Measurements from ENCODE around the gene CLCN5. TPM values are rescaled to one million over a fixed set of nuclear protein-coding genes. Genes with fewer than 3 reads are reported as not detected.
A peak's percentile ranks its signal among the peaks of the same experiment; 100 is the strongest.

Gene CLCN5
- polyA plus RNA-seq, 6 donors from 2014 or later = 0.62 to 1.4 (median 0.98) TPM; not detected in 1

DNA sequence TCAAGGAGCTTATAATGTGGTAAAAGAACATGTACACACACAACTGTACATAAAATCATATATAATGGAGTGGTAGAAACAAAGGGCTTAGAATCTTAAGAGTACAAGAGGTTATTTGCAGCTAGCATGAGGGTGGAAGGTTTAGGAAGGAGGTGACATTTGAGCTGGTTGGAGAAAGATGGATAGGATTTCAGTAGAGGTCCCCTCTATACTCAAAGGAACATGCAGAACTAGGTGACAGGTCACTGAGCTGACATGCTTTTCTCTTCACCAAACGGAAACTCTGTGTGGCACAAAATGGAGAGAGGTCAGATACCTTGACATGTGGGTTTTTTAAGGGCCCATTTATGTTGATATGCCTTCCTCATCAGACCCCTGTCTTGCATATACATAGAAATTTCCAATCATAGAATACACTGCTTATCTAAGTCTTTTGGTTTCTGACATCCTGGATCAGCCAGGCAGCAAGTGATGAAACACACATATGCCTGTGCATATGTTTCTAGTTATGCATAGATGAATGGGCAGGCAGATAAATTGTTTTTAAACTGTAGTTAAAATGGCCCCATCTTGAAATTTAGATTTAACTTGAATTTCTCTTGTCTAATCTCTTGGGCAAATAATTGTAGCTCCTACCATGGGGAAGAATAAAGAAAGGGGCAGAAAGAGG is 29.3 kb downstream of the CLCN5 start:
- Mint-ChIP-seq H3K27ac (peak overlapping the region in 2 of 6 donors; percentile 69 to 89), H3K4me3 (no peak overlapping the region), H3K9me3 (no peaks in the 10 kb centered on the region), H3K36me3 (no peaks in the 10 kb centered on the region), H3K27me3 (no peaks in the 10 kb centered on the region), H3K4me1 (peaks cover 6 to 8% (median 7%) of the 10 kb centered on the region in 3 donors)
- no peak for ATAC-seq (ENCODE audit: low read depth in 2 of 2)
- no peak for DNase-seq

DNA sequence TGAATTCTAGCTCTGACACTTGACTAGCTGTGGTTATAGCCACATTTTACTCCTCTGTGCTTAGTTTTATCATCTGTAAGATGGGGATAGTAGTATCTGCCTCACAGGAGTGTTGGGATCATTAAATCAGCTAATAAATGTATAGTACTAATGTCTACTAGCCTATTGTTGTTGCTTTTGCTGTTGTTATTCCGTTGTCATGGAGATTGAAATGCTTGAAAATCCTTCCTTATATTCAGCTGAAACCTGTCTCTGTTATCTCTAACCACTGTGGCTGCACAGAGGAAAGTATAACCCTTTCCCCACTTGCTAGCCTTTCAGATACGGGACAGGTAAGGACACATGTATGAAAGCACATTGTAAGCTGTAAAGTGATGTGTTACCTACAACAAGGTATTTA is 33.9 kb downstream of the CLCN5 start:
- Mint-ChIP-seq H3K9me3 (no peaks in the 10 kb centered on the region), H3K36me3 (no peaks in the 10 kb centered on the region)

DNA sequence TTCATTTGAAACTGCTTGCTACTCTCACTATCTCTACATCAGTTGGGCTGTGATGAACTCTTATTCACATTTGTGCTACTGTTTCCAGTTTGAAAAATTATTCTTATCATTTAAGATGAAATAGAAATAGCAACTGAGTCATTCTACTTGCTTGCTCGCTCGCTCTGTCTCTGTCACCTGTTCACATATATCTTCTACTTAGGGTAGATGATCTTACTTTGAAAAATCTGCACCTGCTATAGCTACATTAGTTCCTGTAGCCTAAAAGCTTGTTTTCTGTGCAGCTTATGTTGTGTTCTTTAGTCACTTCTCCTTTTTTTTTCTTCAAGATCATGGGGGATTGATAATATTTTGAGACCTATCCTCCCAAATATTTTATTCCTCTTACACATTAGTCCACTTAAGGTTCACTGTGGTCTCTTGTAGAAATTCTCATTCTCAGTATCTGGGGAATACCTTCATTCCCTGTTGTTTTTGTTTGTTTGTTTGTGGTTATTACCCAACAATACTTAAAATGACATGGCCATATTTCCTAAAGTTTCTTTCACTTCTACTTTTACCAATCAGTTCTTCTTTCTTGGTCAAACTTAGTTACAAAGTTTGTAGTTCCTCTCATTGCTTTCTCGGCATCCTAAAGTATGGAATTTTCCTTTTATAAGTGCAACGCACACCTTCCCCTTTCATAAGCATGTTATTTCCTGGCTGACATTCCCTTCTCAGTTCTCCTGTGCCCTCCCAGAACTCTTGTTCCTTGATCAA is 36.5 kb downstream of the CLCN5 start:
- Mint-ChIP-seq H3K27me3 (no peaks in the 10 kb centered on the region), H3K27ac (peak overlapping the region in 2 of 6 donors; percentile 4 to 5), H3K36me3 (no peaks in the 10 kb centered on the region), H3K4me3 (no peak overlapping the region), H3K4me1 (no peaks in the 10 kb centered on the region), H3K9me3 (no peaks in the 10 kb centered on the region)
- peak; percentile 45 to 56 for ATAC-seq (ENCODE audit: low read depth in 2 of 2)
- DNase-seq = no peak

More for the DNA sequence above, 33.9 kb downstream of the CLCN5 start:
- Mint-ChIP-seq H3K4me3 (no peak overlapping the region), H3K4me1 (no peaks in the 10 kb centered on the region), H3K27ac (peak overlapping the region in 1 of 6 donors; percentile 3), H3K27me3 (no peaks in the 10 kb centered on the region)
- no peak for DNase-seq
- no peak for ATAC-seq (ENCODE audit: low read depth in 2 of 2)

DNA sequence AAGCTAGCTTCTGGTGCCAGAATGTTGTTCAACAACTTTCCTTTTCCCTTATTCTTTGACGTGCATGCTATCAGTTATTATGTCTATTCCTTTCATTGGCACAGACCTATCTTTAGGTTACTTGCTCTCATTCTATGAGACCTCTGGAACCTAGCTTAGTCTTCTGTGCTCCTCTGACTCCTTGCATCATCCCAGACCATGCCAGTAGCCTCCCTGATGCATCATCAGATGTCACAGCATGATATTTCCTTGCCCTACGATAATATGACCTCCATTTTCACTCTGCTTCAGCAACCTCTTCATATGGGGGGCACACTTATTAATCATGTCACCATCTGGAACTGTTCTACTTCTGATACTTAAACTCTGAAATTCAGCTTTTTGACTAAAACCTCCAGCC is 37.2 kb downstream of the CLCN5 start:
- no peak overlapping the region for H3K27ac Mint-ChIP-seq
- H3K9me3 Mint-ChIP-seq = no peaks in the 10 kb centered on the region
- no peaks in the 10 kb centered on the region for H3K4me1 Mint-ChIP-seq
- no peaks in the 10 kb centered on the region for H3K27me3 Mint-ChIP-seq
- ATAC-seq (ENCODE audit: low read depth in 2 of 2) (no peak), DNase-seq (no peak)
- no peak overlapping the region for H3K4me3 Mint-ChIP-seq
- H3K36me3 Mint-ChIP-seq = no peaks in the 10 kb centered on the region

DNA sequence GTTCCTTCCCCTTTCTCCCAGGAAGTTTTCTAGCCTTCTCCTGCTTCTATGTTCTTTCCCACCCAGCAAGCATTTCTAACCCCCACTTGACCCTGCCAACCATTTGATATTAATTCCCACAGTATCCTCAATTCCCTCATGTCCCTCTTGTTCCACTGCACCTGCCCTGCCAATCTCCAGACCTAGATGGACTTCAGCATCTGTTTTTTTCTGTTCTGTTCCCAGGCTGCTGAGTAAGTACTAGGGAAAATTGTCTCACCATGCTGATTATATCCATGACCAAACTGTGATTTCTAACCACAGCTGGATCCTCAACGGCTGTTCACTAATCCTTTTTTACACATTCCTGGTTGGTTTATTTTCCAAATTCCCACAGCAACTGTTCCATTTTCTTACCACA is 37.7 kb downstream of the CLCN5 start:
- no peak for DNase-seq
- Mint-ChIP-seq H3K4me3 (no peak overlapping the region), H3K27ac (no peak overlapping the region), H3K36me3 (no peaks in the 10 kb centered on the region), H3K9me3 (no peaks in the 10 kb centered on the region), H3K4me1 (no peaks in the 10 kb centered on the region), H3K27me3 (no peaks in the 10 kb centered on the region)
- ATAC-seq (ENCODE audit: low read depth in 2 of 2) = no peak

DNA sequence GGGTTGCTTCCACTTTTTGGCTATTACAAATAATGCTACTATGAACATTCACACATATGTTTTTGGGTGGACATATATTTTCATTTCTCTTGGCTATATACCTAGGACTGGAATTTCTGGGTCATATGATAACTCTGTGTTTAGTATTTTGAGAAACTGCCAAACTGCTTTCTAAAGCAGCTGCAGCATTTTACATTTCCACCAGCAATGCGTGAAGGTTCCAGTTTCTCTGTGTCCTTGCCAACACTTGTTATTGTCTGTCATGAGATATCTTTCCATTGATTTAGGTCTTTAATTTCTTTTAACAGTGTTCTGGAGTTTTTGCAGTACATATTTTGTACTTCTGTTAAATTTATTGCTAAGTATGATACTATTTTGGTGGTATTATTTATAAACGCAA is 48.3 kb downstream of the CLCN5 start:
- no peak overlapping the region for H3K27ac Mint-ChIP-seq
- H3K9me3 Mint-ChIP-seq = peaks cover 0 to 5% (median 0%) of the 10 kb centered on the region in 7 donors
- H3K36me3 Mint-ChIP-seq = peaks cover 0 to 4% of the 10 kb centered on the region in 2 donors
- H3K4me1 Mint-ChIP-seq = no peaks in the 10 kb centered on the region
- no peaks in the 10 kb centered on the region for H3K27me3 Mint-ChIP-seq
- no peak for ATAC-seq (ENCODE audit: low read depth in 2 of 2)
- no peak overlapping the region for H3K4me3 Mint-ChIP-seq
- no peak for DNase-seq

DNA sequence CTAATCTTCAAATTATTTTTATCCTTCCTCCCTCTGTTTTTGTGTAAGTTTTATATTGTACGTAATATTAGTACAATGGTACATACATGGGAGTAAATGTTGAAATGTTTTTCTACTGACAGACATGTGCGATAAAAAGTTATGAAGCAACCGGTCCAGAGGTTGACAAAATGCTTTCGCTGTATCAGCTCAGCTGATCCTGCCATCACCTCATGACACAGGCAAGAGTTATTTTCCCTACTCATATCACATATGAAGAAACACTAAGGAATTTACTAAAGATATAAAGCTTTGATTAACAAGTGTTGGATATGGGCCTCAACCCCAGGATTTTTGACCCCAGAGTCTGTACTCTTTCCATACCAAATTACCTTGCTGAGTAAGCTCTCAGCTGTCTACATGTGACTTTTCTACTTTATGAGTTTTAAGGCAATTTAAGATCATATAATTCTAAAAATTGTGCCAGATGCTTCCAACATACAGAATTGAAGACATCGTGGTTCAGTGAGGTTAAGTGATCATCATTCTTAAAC is 50.0 kb downstream of the CLCN5 start:
- H3K27me3 Mint-ChIP-seq = no peaks in the 10 kb centered on the region
- H3K9me3 Mint-ChIP-seq = peaks cover 0 to 5% (median 0%) of the 10 kb centered on the region in 7 donors
- no peak for DNase-seq
- no peak for ATAC-seq (ENCODE audit: low read depth in 2 of 2)
- no peak overlapping the region for H3K4me3 Mint-ChIP-seq
- H3K36me3 Mint-ChIP-seq = peaks cover 0 to 4% of the 10 kb centered on the region in 2 donors
- no peak overlapping the region for H3K27ac Mint-ChIP-seq
- peaks cover 0 to 2% (median 0%) of the 10 kb centered on the region in 3 donors for H3K4me1 Mint-ChIP-seq

DNA sequence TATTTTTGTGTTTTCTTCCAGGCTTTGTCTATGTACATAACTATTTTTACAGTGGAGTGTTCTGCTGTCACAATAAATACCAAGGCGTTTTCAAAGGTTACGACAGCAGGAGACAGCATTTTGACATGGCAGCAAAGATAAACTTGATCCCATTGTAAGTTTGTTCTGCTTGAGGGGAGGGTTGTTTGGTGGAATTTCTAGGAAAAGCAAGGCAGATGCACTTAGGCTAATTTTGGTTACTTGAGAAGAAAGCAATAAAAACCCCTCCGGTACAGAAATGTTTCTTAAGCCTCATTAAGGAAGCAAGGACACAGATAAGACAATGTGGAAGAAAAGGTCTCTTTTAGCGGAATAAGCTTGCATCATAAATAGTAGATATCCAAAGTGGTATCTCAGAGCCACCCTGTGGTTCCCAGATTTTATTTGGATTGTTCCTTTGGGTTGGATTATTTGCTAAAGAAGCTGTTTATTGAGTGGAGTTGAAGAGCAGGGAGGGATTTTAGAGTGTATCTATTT is 54.3 kb downstream of the CLCN5 start:
- H3K27ac Mint-ChIP-seq = no peak overlapping the region
- H3K27me3 Mint-ChIP-seq = no peaks in the 10 kb centered on the region
- H3K36me3 Mint-ChIP-seq = no peaks in the 10 kb centered on the region
- ATAC-seq (ENCODE audit: low read depth in 2 of 2) = no peak
- H3K4me3 Mint-ChIP-seq = peak overlapping the region in 1 of 8 donors; percentile 18
- peaks cover 0 to 2% (median 0%) of the 10 kb centered on the region in 3 donors for H3K4me1 Mint-ChIP-seq
- no peak for DNase-seq
- H3K9me3 Mint-ChIP-seq = peaks cover 0 to 5% (median 0%) of the 10 kb centered on the region in 7 donors

DNA sequence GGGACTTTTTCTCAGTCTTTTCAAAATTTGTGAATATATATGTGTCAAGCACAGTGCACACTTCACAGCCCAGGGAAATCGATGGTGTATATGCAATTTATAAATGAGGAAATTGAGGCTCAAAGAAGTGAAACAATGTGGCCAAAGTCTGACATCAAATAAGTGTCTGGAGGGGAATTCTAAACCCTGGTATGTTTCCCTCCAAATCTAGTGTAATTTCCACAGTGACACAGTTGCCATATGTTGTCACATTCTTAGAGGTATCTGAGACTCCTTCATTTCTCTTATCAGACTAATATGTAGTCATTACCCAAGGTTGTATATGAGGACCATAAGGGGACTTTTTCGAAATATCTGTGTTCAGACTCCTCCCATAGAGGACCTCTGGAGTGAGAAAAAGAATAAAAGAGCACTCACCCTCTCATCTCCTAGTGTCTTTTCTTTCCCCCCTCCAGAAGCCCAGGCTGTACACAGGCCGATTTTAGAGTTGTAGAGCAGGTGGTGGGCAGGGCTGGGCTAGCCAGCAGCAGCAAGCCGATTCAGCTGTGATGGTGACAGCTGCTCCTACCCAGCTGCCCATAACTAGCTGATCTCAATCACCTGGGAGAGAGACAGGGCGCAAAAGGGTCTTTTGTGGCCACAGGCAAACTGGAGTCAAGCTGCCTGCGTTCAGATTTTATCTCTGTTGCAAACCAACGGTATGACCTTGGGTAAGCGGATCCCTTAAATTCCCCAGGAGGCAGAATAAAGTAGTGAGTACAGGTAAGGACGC is 55.1 kb downstream of the CLCN5 start:
- no peaks in the 10 kb centered on the region for H3K36me3 Mint-ChIP-seq
- ATAC-seq (ENCODE audit: low read depth in 2 of 2) (peak; percentile 45 to 53), DNase-seq (no peak)
- H3K4me1 Mint-ChIP-seq = peaks cover 0 to 2% (median 0%) of the 10 kb centered on the region in 3 donors
- H3K27ac Mint-ChIP-seq = no peak overlapping the region
- no peaks in the 10 kb centered on the region for H3K27me3 Mint-ChIP-seq
- H3K4me3 Mint-ChIP-seq = no peak overlapping the region
- H3K9me3 Mint-ChIP-seq = peaks cover 0 to 5% (median 0%) of the 10 kb centered on the region in 7 donors

DNA sequence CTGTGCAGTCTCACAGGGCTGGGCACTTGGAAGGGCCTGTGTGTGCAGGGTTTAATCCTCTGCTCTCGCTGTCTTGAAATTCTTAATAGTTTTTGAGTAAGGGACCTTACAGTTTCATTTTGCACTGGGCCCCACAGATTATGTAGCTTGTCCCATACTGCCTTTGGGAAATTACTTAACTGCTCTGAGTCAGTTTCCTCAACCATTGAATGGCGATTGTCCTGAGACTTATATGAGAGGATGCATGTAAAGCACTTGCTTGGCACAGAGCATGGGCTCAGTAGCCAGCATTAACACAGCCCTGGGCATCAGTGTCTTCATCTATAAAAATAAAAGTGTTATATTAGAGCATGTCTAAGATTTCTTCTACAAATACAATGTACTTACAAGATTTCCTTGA is 55.8 kb downstream of the CLCN5 start:
- Mint-ChIP-seq H3K36me3 (no peaks in the 10 kb centered on the region), H3K4me1 (peaks cover 0 to 2% (median 0%) of the 10 kb centered on the region in 3 donors), H3K9me3 (peaks cover 0 to 5% (median 0%) of the 10 kb centered on the region in 7 donors), H3K4me3 (no peak overlapping the region), H3K27ac (peak overlapping the region in 2 of 6 donors; percentile 2 to 8), H3K27me3 (no peaks in the 10 kb centered on the region)
- DNase-seq (no peak), ATAC-seq (ENCODE audit: low read depth in 2 of 2) (no peak)

DNA sequence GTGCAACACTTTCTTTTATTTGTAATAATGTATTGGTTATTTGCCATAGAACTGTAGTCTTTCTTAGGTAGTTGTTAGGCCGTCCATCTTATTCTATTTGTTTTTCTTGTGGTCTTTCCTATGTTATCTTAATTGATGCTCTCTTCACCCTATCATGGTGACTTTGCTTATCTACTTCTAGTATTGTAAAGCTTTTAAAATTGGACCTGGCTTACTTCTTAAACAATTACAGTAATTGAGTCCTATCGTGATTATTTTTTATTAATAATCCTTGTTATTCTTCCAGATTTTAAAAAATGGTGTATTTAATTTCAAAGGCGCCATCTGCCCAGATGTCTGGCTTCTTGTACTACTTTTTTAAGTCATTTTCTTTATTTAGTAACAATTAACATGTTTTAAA is 63.7 kb downstream of the CLCN5 start:
- DNase-seq = no peak
- no peak for ATAC-seq (ENCODE audit: low read depth in 2 of 2)
- Mint-ChIP-seq H3K4me1 (no peaks in the 10 kb centered on the region), H3K4me3 (no peak overlapping the region), H3K27ac (no peak overlapping the region), H3K9me3 (no peaks in the 10 kb centered on the region), H3K27me3 (no peaks in the 10 kb centered on the region), H3K36me3 (no peaks in the 10 kb centered on the region)

DNA sequence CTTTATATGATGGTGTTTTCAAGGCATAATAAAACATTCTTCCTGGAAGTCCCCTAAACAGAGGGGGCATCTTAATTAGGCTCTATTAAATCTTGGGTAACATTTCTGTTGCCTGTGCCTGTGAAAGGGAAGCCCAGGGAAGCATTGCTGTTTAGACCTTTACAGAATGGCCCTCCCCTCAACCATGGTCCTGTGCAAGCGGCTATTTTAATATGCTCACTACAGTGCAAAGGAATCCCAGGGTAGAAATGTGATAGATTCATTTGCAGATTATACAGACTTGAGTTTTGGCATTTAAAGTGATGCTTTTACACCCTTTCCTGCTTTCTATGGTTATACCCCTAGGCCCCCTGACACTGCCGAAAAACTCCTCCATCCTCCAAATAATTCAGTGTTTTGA is 65.3 kb downstream of the CLCN5 start:
- H3K36me3 Mint-ChIP-seq = no peaks in the 10 kb centered on the region
- H3K27ac Mint-ChIP-seq = no peak overlapping the region
- H3K9me3 Mint-ChIP-seq = no peaks in the 10 kb centered on the region
- no peaks in the 10 kb centered on the region for H3K4me1 Mint-ChIP-seq
- H3K4me3 Mint-ChIP-seq = no peak overlapping the region
- H3K27me3 Mint-ChIP-seq = no peaks in the 10 kb centered on the region
- no peak for DNase-seq
- no peak for ATAC-seq (ENCODE audit: low read depth in 2 of 2)

DNA sequence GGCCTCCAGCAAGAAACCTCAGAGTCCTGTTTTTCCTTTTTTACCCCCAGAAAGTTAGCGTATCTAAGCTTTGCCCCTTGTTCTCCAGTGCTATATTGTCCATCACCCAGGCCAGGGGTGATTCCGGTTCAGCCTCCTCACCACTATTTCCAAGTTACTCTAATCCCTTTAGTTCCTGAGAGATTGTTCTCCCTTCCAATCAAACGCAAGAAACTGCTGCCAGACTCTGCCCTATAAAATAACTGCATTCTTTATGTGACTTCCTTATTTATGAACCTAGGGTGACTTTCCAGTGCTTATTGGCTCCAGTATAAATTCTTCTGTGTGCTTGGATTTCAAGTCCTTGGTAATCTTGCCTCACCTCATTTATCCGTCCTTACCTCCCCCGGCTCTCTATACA is 65.7 kb downstream of the CLCN5 start:
- DNase-seq = no peak
- Mint-ChIP-seq H3K27ac (no peak overlapping the region), H3K4me1 (no peaks in the 10 kb centered on the region)

More for the DNA sequence above, 65.7 kb downstream of the CLCN5 start:
- H3K9me3 Mint-ChIP-seq = no peaks in the 10 kb centered on the region
- H3K27me3 Mint-ChIP-seq = peaks cover 0 to 1% (median 0%) of the 10 kb centered on the region in 3 donors
- H3K4me3 Mint-ChIP-seq = no peak overlapping the region
- no peak for ATAC-seq (ENCODE audit: low read depth in 2 of 2)
- no peaks in the 10 kb centered on the region for H3K36me3 Mint-ChIP-seq

All from naive B cell (primary cell).